ENCODE results near the gene PLSCR1. TPM values are rescaled to one million over a fixed set of nuclear protein-coding genes. Genes with fewer than 3 reads are reported as not detected.

Gene PLSCR1, protein sequence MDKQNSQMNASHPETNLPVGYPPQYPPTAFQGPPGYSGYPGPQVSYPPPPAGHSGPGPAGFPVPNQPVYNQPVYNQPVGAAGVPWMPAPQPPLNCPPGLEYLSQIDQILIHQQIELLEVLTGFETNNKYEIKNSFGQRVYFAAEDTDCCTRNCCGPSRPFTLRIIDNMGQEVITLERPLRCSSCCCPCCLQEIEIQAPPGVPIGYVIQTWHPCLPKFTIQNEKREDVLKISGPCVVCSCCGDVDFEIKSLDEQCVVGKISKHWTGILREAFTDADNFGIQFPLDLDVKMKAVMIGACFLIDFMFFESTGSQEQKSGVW
- total RNA-seq (10 to 100 TPM; 29.2 to 66.9 (median 32.8) TPM), polyA plus RNA-seq (20.8 TPM)
- long read RNA-seq, donor 1, transcript PLSCR1-201 (9 exons, 2,233 nt), result major isoform, 25 of 31 reads
- long read RNA-seq, donor 1, partial matches to known transcripts, result 2 of 31 reads
- long read RNA-seq, donor 1, other reads (novel, unspliced or antisense), result 3 of 31 reads
- long read RNA-seq, donor 2, transcript PLSCR1-201 (9 exons, 2,233 nt), result major isoform, 6 of 6 reads
- long read RNA-seq, donor 2, partial matches to known transcripts, result 0 of 6 reads
- long read RNA-seq, donor 2, other reads (novel, unspliced or antisense), result 0 of 6 reads
- long read RNA-seq, donor 3, transcript PLSCR1-201 (9 exons, 2,233 nt), result major isoform, 106 of 144 reads
- long read RNA-seq, donor 3, transcript PLSCR1-202 (8 exons, 996 nt), result minor isoform, 14 of 144 reads
- long read RNA-seq, donor 3, partial matches to known transcripts, result 10 of 144 reads
- long read RNA-seq, donor 3, other reads (novel, unspliced or antisense), result 11 of 144 reads
- long read RNA-seq, donor 4, transcript PLSCR1-201 (9 exons, 2,233 nt), result major isoform, 10 of 11 reads
- long read RNA-seq, donor 4, partial matches to known transcripts, result 0 of 11 reads
- long read RNA-seq, donor 4, other reads (novel, unspliced or antisense), result 0 of 11 reads

DNA sequence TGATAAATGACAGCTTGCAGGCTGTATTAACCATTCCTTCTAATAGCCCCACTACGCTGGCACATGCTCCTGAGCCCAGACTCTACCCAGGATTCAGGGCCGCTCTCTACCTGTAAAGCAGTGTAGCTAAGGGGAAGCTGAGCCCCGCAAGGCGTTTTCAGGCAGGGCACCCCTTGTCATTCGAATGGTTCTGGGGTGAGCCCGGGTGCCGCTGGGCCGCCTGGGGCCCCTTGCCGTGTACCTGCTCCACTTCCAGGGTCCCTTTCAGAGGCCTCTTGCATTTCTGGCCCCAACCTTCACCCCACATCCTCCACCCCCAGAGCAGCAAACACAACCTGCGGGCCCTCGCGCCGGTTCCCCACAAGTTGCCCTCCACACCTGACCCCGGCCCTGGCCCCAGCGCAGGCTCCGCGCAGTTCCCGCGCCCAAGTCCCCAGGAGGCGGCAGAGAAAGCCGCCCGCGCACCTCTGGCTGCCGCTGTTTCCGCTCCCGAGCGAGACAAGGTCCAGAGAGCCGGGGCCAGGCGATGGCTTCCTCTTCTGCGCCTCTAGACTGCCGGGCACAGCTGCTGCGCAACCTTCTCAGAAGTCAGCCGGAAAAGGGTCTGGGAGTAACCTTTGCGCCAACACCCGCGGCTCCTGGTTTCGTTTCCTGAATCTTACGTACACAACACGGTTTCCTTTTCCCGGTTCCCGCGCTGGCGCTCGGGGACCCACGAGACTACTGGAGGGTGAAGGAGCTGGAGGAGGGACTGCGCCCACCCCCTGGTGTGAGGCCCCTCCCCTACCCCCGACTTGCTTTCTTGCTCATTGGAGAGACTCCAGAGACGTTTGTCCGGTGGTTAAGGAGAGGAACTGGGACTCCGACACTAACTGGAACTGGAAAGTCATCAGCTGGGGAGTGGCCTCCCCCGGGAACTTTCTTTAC is at the start of gene PLSCR1:
PLSCR1 (minus strand) TSS at position 606 of the 927 bp plus-strand sequence. CDS start 8,055 bp downstream, outside the sequence.
- DNase-seq, result peak; percentile 96 to 97 (median 96)
- intact Hi-C loops (cut with DNase I), result no loop called here
- H3K4me1 ChIP-seq (ENCODE audit: control insufficient read depth, insufficient read depth, low read length), result no peaks in the 10 kb centered on the region
- peak within 1 kb of the TSS; percentile 100 for H3K27ac ChIP-seq (ENCODE audit: low read length)
- 1% methylated on average over 51 of the region's 51 CpGs for WGBS
- no peaks in the 10 kb centered on the region for H3K27me3 ChIP-seq (ENCODE audit: control insufficient read depth, insufficient read depth)
- H3K9me3 ChIP-seq (ENCODE audit: control insufficient read depth, low read length), result no peaks in the 10 kb centered on the region
- ATAC-seq, result peak; percentile 97 to 98
- H3K4me3 ChIP-seq (ENCODE audit: low read length), result peak within 1 kb of the TSS; percentile 94

DNA sequence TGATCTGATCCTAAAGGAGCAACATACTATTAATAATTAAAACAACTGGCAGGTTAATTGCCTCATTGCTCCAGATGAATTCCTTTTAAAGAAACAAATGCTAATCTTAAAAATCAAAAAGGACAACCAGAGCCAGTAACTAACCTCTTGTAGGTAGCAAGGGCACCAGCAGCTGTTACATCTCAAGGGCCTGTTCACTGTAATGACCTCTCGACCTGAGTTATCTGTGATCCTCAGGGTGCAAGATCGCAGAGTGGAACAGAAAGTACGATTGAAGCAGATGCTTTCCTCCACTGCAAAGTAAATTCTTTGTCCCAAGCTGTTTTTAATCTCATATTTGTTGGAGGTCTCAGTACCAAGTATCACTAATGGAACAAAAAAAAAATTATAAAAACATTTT is 49.4 kb upstream of the PLSCR1 start:
- no peak for DNase-seq
- intact Hi-C loops (cut with DNase I), result no loop called here
- WGBS, result 53% methylated on average over 3 of the region's 3 CpGs
- Histone ChIP-seq H3K9me3 (ENCODE audit: control insufficient read depth, low read length) (no peaks in the 10 kb centered on the region), H3K4me3 (ENCODE audit: low read length) (no peak overlapping the region), H3K27ac (ENCODE audit: low read length) (no peak overlapping the region), H3K4me1 (ENCODE audit: control insufficient read depth, insufficient read depth, low read length) (no peaks in the 10 kb centered on the region), H3K27me3 (ENCODE audit: control insufficient read depth, insufficient read depth) (no peaks in the 10 kb centered on the region)
- ATAC-seq, result no peak

DNA sequence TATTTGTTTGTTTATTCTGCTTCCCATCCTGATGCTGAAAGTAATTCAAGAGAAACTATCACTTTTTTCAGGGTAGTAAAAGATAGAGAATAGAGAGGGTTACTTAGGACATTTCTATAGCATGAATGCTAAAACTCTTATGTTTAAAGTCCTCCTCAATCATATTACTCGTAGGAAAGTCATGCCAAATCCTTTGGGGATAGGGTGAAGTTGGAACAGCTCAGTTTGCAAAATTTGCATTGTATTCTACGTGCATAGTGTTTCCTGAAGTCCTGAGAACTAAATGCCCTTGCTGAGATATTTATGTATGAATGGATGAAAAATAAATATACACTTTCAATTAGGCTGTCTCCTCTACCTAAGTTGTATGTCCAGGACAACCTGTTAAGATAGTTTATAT is 46.1 kb upstream of the PLSCR1 start:
- H3K4me3 ChIP-seq (ENCODE audit: low read length), result no peak overlapping the region
- ATAC-seq, result no peak
- no peak for DNase-seq
- 55% methylated on average over 2 of the region's 2 CpGs for WGBS
- intact Hi-C loops (cut with DNase I), result no loop called here
- H3K4me1 ChIP-seq (ENCODE audit: control insufficient read depth, insufficient read depth, low read length), result no peaks in the 10 kb centered on the region
- no peaks in the 10 kb centered on the region for H3K27me3 ChIP-seq (ENCODE audit: control insufficient read depth, insufficient read depth)
- no peaks in the 10 kb centered on the region for H3K9me3 ChIP-seq (ENCODE audit: control insufficient read depth, low read length)
- no peak overlapping the region for H3K27ac ChIP-seq (ENCODE audit: low read length)

DNA sequence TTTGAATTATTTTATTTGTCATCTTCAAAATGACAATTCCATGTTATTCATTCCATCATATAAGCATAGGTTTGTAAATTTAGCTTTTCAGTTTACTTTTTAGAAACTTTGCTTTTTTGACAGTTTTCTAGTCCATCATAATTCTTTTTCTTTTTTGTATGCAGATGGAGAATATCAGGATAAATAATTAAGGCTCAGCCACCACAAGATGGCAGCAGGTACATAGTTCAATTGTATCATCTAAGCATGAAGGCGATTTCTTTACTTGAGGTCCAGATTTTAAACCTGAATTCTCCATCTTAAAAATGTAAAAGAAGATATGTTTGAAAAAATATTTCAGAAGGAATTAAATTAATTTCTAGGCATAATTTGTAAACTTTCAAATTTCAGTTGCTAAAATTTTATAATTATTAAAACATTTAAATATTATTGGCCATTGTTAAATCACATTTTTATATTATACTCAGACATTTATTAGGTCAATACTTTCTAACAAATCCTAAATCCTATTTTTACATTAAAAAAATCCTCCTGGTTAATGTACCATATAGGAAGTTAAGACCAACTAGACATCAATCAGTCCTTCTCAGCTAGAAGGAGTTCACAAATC is 45.6 kb upstream of the PLSCR1 start:
- Histone ChIP-seq H3K4me1 (ENCODE audit: control insufficient read depth, insufficient read depth, low read length) (no peaks in the 10 kb centered on the region), H3K27ac (ENCODE audit: low read length) (no peak overlapping the region), H3K27me3 (ENCODE audit: control insufficient read depth, insufficient read depth) (no peaks in the 10 kb centered on the region), H3K4me3 (ENCODE audit: low read length) (no peak overlapping the region), H3K9me3 (ENCODE audit: control insufficient read depth, low read length) (no peaks in the 10 kb centered on the region)
- 9% methylated on average over 1 of the region's 1 CpG for WGBS
- intact Hi-C loops (cut with DNase I), result loop anchor here in 2 of 4 donors (10.0 kb wide), 2 partner anchors 375 to 525 kb away; no protein-coding TSS in a partner anchor
- ATAC-seq (peak in 1 of 2 donors; percentile 51), DNase-seq (peak in 1 of 3 donors; percentile 55)

DNA sequence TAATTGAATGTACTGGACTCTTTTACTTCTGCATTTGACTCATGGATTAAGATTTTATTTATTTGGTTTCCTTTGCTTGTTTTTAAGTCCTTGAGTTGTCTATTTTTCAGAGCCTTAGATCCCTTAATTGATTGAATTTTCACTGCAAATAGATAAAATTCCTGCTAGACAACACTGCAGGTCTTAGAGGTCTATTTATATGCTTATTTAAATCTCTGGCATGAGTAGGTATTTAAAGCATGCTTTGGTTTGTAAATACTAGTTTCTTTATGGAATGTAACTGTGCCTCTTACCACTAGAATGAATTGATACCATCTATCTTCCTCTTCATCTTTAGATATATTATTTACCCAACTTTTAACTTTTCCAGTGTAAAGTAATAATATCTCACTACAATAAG is 40.7 kb upstream of the PLSCR1 start:
- H3K4me3 ChIP-seq (ENCODE audit: low read length), result no peak overlapping the region
- H3K27ac ChIP-seq (ENCODE audit: low read length), result no peak overlapping the region
- ATAC-seq (no peak), DNase-seq (no peak)
- H3K9me3 ChIP-seq (ENCODE audit: control insufficient read depth, low read length), result no peaks in the 10 kb centered on the region
- H3K27me3 ChIP-seq (ENCODE audit: control insufficient read depth, insufficient read depth), result no peaks in the 10 kb centered on the region
- no peaks in the 10 kb centered on the region for H3K4me1 ChIP-seq (ENCODE audit: control insufficient read depth, insufficient read depth, low read length)
- intact Hi-C loops (cut with DNase I), result loop anchor here in 2 of 4 donors (10.0 kb wide), 2 partner anchors 370 to 520 kb away; no protein-coding TSS in a partner anchor

- Histone ChIP-seq H3K9me3 (ENCODE audit: control insufficient read depth, low read length) (no peaks in the 10 kb centered on the region), H3K27ac (ENCODE audit: low read length) (no peak overlapping the region), H3K27me3 (ENCODE audit: control insufficient read depth, insufficient read depth) (no peaks in the 10 kb centered on the region), H3K4me3 (ENCODE audit: low read length) (no peak overlapping the region), H3K4me1 (ENCODE audit: control insufficient read depth, insufficient read depth, low read length) (no peaks in the 10 kb centered on the region)
- DNase-seq (no peak), ATAC-seq (no peak)
- intact Hi-C loops (cut with DNase I), result loop anchor here in 2 of 4 donors (10.0 kb wide), 2 partner anchors 367 to 517 kb away; no protein-coding TSS in a partner anchor
Observed at GRCh38 chr3:146581951-146582467, 37.6 kb upstream of the PLSCR1 start.

DNA sequence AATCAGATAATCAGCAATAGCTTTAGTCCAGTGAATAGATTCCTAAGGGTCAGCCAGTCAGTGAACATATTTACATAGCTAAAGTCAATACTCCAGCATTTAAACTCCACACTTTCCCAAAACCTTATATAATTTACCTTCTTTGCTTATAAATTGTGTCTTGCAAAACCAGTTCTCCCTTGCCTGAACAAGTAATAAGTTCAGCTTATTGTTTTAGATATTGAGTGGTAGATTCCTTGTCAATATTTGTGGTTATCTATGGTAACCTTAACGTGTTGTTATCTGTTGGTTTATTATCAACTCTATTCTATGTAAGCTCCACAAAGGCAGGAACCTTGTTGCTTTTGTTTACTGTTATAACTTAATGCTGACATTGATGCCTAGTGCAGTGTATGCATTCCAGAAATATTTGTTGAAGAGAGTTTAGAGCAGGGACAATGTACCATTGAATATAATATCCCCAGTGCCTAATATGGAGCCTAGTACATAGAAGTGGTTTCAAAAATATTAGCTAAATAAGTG is 36.7 kb upstream of the PLSCR1 start:
- Histone ChIP-seq H3K27ac (ENCODE audit: low read length) (no peak overlapping the region), H3K27me3 (ENCODE audit: control insufficient read depth, insufficient read depth) (no peaks in the 10 kb centered on the region), H3K4me1 (ENCODE audit: control insufficient read depth, insufficient read depth, low read length) (no peaks in the 10 kb centered on the region), H3K9me3 (ENCODE audit: control insufficient read depth, low read length) (no peaks in the 10 kb centered on the region), H3K4me3 (ENCODE audit: low read length) (no peak overlapping the region)
- DNase-seq, result no peak
- intact Hi-C loops (cut with DNase I), result loop anchor here in 2 of 4 donors (10.0 kb wide), 2 partner anchors 366 to 516 kb away; no protein-coding TSS in a partner anchor
- 29% methylated on average over 1 of the region's 1 CpG for WGBS
- ATAC-seq, result no peak

DNA sequence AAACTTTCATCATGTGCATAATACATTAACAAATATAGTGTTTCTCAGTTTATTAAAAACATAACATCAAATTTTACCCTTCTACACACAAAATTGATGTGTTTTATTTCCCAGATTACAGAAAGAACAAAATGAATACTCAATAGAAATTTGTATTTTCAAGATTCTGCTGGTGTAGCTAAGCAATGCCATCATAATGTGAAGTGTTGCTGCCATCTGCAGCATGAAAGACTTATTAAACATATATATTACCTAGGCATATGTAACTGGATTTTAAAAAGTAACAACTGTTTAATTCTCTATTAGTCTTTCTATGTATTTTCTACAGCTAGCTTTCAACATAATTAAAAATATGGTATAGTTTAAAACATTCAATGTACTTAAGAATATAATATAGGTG is 33.3 kb upstream of the PLSCR1 start:
- ATAC-seq (peak; percentile 44 to 60), DNase-seq (no peak)
- H3K9me3 ChIP-seq (ENCODE audit: control insufficient read depth, low read length), result no peaks in the 10 kb centered on the region
- no peaks in the 10 kb centered on the region for H3K4me1 ChIP-seq (ENCODE audit: control insufficient read depth, insufficient read depth, low read length)
- no peak overlapping the region for H3K27ac ChIP-seq (ENCODE audit: low read length)
- no peaks in the 10 kb centered on the region for H3K27me3 ChIP-seq (ENCODE audit: control insufficient read depth, insufficient read depth)
- H3K4me3 ChIP-seq (ENCODE audit: low read length), result no peak overlapping the region
- intact Hi-C loops (cut with DNase I), result loop anchor here (5.0 to 10.0 kb wide), 3 partner anchors 240 to 373 kb away; no protein-coding TSS in a partner anchor

- WGBS, result 75% methylated on average over 2 of the region's 2 CpGs
- Histone ChIP-seq H3K9me3 (ENCODE audit: control insufficient read depth, low read length) (no peaks in the 10 kb centered on the region), H3K27ac (ENCODE audit: low read length) (no peak overlapping the region), H3K4me1 (ENCODE audit: control insufficient read depth, insufficient read depth, low read length) (no peaks in the 10 kb centered on the region), H3K27me3 (ENCODE audit: control insufficient read depth, insufficient read depth) (no peaks in the 10 kb centered on the region), H3K4me3 (ENCODE audit: low read length) (no peak overlapping the region)
- intact Hi-C loops (cut with DNase I), result loop anchor here (5.0 to 10.0 kb wide), 3 partner anchors 238 to 371 kb away; no protein-coding TSS in a partner anchor
- ATAC-seq (no peak), DNase-seq (no peak)
Observed at GRCh38 chr3:146575636-146576035, 31.2 kb upstream of the PLSCR1 start.
